ENCODE results near the gene ATP10B. TPM values are rescaled to one million over a fixed set of nuclear protein-coding genes. Genes with fewer than 3 reads are reported as not detected.
"Not testable (repeated sequence)": the region's sequence is repeated elsewhere in the genome, so short reads cannot be mapped to it uniquely, and the experiment has no call there.

The ATP10B gene
- total RNA-seq, result 2.4 TPM

- peak; percentile 92 for FAIRE-seq
- DNase-seq (ENCODE audit: low spot score in 2 of 2), result peak in 1 of 2 donors; percentile 8
These were observed at the start of gene ATP10B for GRCh38 chr5:160852049-160852448. Gene ATP10B, minus strand, starts transcription at chr5:160852211. Its CDS starts 164,137 bp downstream, at chr5:160688074.

- DNase-seq (ENCODE audit: low spot score in 2 of 2) (no peak), FAIRE-seq (no peak)
These were observed 49.6 kb upstream of the ATP10B start for GRCh38 chr5:160901656-160902055.

- FAIRE-seq (no peak), DNase-seq (ENCODE audit: low spot score in 2 of 2) (no peak)
These were observed 47.7 kb upstream of the ATP10B start for GRCh38 chr5:160899735-160900134.

- DNase-seq (ENCODE audit: low spot score in 2 of 2); FAIRE-seq: not testable (repeated sequence)
These were observed 41.4 kb upstream of the ATP10B start for GRCh38 chr5:160893180-160893964.

GRCh38 chr5:160887780-160888179 is 35.8 kb upstream of the ATP10B start:
- DNase-seq (ENCODE audit: low spot score in 2 of 2) (no peak), FAIRE-seq (no peak)

- not testable (repeated sequence) for FAIRE-seq; DNase-seq (ENCODE audit: low spot score in 2 of 2)
These were observed 21.7 kb upstream of the ATP10B start for GRCh38 chr5:160873560-160874200.

GRCh38 chr5:160869989-160870521 is 18.0 kb upstream of the ATP10B start:
- FAIRE-seq, result no peak
- no peak for DNase-seq (ENCODE audit: low spot score in 2 of 2)

GRCh38 chr5:160867976-160868375 is 16.0 kb upstream of the ATP10B start:
- DNase-seq (ENCODE audit: low spot score in 2 of 2) (no peak), FAIRE-seq (no peak)

- no peak for FAIRE-seq
- no peak for DNase-seq (ENCODE audit: low spot score in 2 of 2)
These were observed 560 bp downstream of the ATP10B start for GRCh38 chr5:160851451-160851850.

- FAIRE-seq (no peak), DNase-seq (ENCODE audit: low spot score in 2 of 2) (no peak)
These were observed 1.6 kb downstream of the ATP10B start for GRCh38 chr5:160850421-160850820.

GRCh38 chr5:160847526-160848085 is 4.4 kb downstream of the ATP10B start:
- no peak for FAIRE-seq

GRCh38 chr5:160846642-160847041 is 5.4 kb downstream of the ATP10B start:
- FAIRE-seq (no peak), DNase-seq (ENCODE audit: low spot score in 2 of 2) (no peak)

More at GRCh38 chr5:160847526-160848085, 4.4 kb downstream of the ATP10B start:
- DNase-seq (ENCODE audit: low spot score in 2 of 2), result no peak

- DNase-seq (ENCODE audit: low spot score in 2 of 2) (no peak), FAIRE-seq (no peak)
These were observed 7.8 kb downstream of the ATP10B start for GRCh38 chr5:160844177-160844576.

- FAIRE-seq (no peak), DNase-seq (ENCODE audit: low spot score in 2 of 2) (no peak)
These were observed 8.8 kb downstream of the ATP10B start for GRCh38 chr5:160843240-160843639.

GRCh38 chr5:160837749-160838593 is 14.0 kb downstream of the ATP10B start:
- DNase-seq (ENCODE audit: low spot score in 2 of 2), result no peak
- no peak for FAIRE-seq

- FAIRE-seq, result no peak
These were observed 14.8 kb downstream of the ATP10B start for GRCh38 chr5:160837211-160837610.

GRCh38 chr5:160835818-160836528 is 16.0 kb downstream of the ATP10B start:
- DNase-seq (ENCODE audit: low spot score in 2 of 2) (no peak), FAIRE-seq (no peak)

More at GRCh38 chr5:160837211-160837610, 14.8 kb downstream of the ATP10B start:
- no peak for DNase-seq (ENCODE audit: low spot score in 2 of 2)

- DNase-seq (ENCODE audit: low spot score in 2 of 2), result no peak
- FAIRE-seq, result no peak
These were observed 16.6 kb downstream of the ATP10B start for GRCh38 chr5:160835376-160835775.

- FAIRE-seq, result no peak
- DNase-seq (ENCODE audit: low spot score in 2 of 2), result no peak
These were observed 18.2 kb downstream of the ATP10B start for GRCh38 chr5:160833806-160834205.

GRCh38 chr5:160831801-160832200 is 20.2 kb downstream of the ATP10B start:
- DNase-seq (ENCODE audit: low spot score in 2 of 2), result no peak
- no peak for FAIRE-seq

Measured in frontal cortex (tissue), 4 donors.